Gastroesophageal sphincter (tissue), 3 donors: Measurements from ENCODE around the gene DMRTC1B.
"Not testable (repeated sequence)": the region's sequence is repeated elsewhere in the genome, so short reads cannot be mapped to it uniquely, and the experiment has no call there.

Experiments
- EP300 ChIP-seq: sonication (generic); formaldehyde crosslinking; IDR thresholded peaks from one replicate; pipeline ENCODE4 v1.6.1; 2017; ENCODE audit warnings: antibody characterized with exemption, mild to moderate bottlenecking
- POLR2A ChIP-seq, 2 donors: fragments of 450-650 bp; IDR thresholded peaks; one replicate each; pipeline ENCODE4 v1.6.1; 2017; ENCODE audit warnings: antibody characterized with exemption in 2 of 2, mild to moderate bottlenecking in 2 of 2, moderate library complexity in 1 of 2
- POLR2AphosphoS5 ChIP-seq: sonication (generic); formaldehyde crosslinking; IDR thresholded peaks from one replicate; pipeline ENCODE4 v1.6.1; 2017; ENCODE audit warnings: antibody characterized with exemption
- TF ChIP-seq, protein P1 (sequence below), 4 experiments: fragments of 200-600 bp in 2 of 4; fragments of 450-650 bp in 2 of 4; sonication (generic) in 1 of 4; IDR thresholded peaks; one replicate each; pipeline ENCODE4 v1.5.1; 2017 to 2019; ENCODE audit warnings: antibody characterized with exemption in 4 of 4, mild to moderate bottlenecking in 2 of 4, moderate library complexity in 2 of 4

DNA sequence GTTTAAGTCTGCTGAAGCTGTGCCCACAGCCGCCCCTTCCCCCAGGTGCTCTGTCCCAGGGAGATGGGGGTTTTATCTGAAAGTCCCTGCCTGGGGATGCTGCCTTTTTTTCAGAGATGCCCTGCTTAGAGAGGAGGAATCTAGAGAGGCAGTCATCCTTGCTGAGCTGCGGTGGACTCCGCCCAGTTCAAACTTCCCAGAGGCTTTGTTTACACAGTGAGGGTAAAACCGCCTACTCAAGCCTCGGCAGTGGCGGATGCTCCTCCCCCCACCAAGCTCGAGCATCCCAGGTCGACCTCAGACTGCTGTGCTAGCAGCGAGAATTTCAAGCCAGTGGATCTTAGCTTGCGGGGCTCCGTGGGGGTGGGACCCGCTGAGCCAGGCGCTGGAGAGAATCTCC, 54.0 kb downstream of the DMRTC1B start:
- TF ChIP-seq, protein P1, sequence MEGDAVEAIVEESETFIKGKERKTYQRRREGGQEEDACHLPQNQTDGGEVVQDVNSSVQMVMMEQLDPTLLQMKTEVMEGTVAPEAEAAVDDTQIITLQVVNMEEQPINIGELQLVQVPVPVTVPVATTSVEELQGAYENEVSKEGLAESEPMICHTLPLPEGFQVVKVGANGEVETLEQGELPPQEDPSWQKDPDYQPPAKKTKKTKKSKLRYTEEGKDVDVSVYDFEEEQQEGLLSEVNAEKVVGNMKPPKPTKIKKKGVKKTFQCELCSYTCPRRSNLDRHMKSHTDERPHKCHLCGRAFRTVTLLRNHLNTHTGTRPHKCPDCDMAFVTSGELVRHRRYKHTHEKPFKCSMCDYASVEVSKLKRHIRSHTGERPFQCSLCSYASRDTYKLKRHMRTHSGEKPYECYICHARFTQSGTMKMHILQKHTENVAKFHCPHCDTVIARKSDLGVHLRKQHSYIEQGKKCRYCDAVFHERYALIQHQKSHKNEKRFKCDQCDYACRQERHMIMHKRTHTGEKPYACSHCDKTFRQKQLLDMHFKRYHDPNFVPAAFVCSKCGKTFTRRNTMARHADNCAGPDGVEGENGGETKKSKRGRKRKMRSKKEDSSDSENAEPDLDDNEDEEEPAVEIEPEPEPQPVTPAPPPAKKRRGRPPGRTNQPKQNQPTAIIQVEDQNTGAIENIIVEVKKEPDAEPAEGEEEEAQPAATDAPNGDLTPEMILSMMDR (IDR thresholded peaks at IDR 0.05): not testable (repeated sequence)
- TF ChIP-seq POLR2AphosphoS5; POLR2A (IDR thresholded peaks at IDR 0.05); EP300: not testable (repeated sequence)
